Lung (tissue), 12 donors: ENCODE measurements around the gene TCF25. TPM values are rescaled to one million over a fixed set of nuclear protein-coding genes. Genes with fewer than 3 reads are reported as not detected.

Source experiments
- ATAC-seq: fragments of 200-7000 bp; cut with Tn5 transposase; one replicate; pipeline ENCODE4 v1.9.1; 2020; ENCODE audit warnings: moderate number of reproducible peaks; ENCODE audit not compliant: insufficient read depth, low FRiP score
- DNase-seq, 3 donors: peaks; one replicate each; pipeline ENCODE4 v3.0.0-alpha.2; 2013 to 2017
- H3K27ac ChIP-seq, 2 donors: one replicate each; pipeline ENCODE4 v1.5.1; 2013; ENCODE audit warnings: mild to moderate bottlenecking in 2 of 2, moderate library complexity in 2 of 2, control low read depth in 1 of 2, inconsistent platforms in 1 of 2, low read depth in 1 of 2, low read length in 1 of 2
- H3K27me3 ChIP-seq, 3 donors: one replicate each; pipeline ENCODE4 v1.5.1; 2013; ENCODE audit warnings: low read length in 2 of 3; ENCODE audit not compliant: control insufficient read depth in 3 of 3, insufficient read depth in 3 of 3
- H3K36me3 ChIP-seq, 4 donors: one replicate each; pipeline ENCODE4 v1.5.1; 2013; ENCODE audit warnings: low read length in 4 of 4, mild to moderate bottlenecking in 1 of 4, moderate library complexity in 1 of 4; ENCODE audit not compliant: control insufficient read depth in 4 of 4, insufficient read depth in 4 of 4
- H3K4me1 ChIP-seq, 5 donors: one replicate each; pipeline ENCODE4 v1.5.1; 2013; ENCODE audit warnings: low read length in 5 of 5, mild to moderate bottlenecking in 2 of 5, moderate library complexity in 1 of 5; ENCODE audit not compliant: control insufficient read depth in 5 of 5, insufficient read depth in 5 of 5
- H3K4me3 ChIP-seq: one replicate; pipeline ENCODE4 v1.5.1; 2013; ENCODE audit warnings: mild to moderate bottlenecking, control low read depth, moderate library complexity
- H3K9ac ChIP-seq, 2 donors: one replicate each; pipeline ENCODE4 v1.5.1; 2013; ENCODE audit warnings: low read length in 2 of 2, control low read depth in 1 of 2; ENCODE audit not compliant: insufficient read depth in 1 of 2
- H3K9me3 ChIP-seq, 4 donors: one replicate each; pipeline ENCODE4 v1.5.1; 2013; ENCODE audit warnings: low read length in 3 of 4, mild to moderate bottlenecking in 1 of 4, moderate library complexity in 1 of 4; ENCODE audit not compliant: control insufficient read depth in 4 of 4, insufficient read depth in 3 of 4
- WGBS, 2 donors: extraction: QIAGEN DNeasy Blood & Tissue Kit; methylation state at CpG; one replicate each; pipeline ENCODE4 v1.1.7; 2013; 5-methylcytosine and 5-hydroxymethylcytosine counted together
- polyA plus RNA-seq, 2 donors: library from polyadenylated mRNA; stranded (reverse); fragments of 200-250 nt; gene quantifications; one replicate each; pipeline ENCODE4 v1.2.1, GENCODE V29; 2013
- total RNA-seq, 2 donors: library from RNA; depleted of rRNA in 1 of 2; stranded (reverse); fragments of >200 nt in 1 of 2; gene quantifications; one replicate each; pipeline ENCODE4 v1.2.1, GENCODE V29; 2014 to 2021
- TF ChIP-seq, protein P1 (sequence below): IDR thresholded peaks from 2 replicates; pipeline ENCODE4 v1.5.1; 2012; ENCODE audit warnings: mild to moderate bottlenecking; ENCODE audit errors: control extremely low read depth, extremely low read depth
- donor health status: control.
- donor health status: control.
- donor health status: Bipolar disorder and iron deficiency.
- donor health status: healthy.
- donor health status: DM: yes; HTN: yes; CAD: no.

Gene TCF25
- total and polyA plus RNA-seq, 4 donors = 106 to 212 (median 129) TPM

DNA sequence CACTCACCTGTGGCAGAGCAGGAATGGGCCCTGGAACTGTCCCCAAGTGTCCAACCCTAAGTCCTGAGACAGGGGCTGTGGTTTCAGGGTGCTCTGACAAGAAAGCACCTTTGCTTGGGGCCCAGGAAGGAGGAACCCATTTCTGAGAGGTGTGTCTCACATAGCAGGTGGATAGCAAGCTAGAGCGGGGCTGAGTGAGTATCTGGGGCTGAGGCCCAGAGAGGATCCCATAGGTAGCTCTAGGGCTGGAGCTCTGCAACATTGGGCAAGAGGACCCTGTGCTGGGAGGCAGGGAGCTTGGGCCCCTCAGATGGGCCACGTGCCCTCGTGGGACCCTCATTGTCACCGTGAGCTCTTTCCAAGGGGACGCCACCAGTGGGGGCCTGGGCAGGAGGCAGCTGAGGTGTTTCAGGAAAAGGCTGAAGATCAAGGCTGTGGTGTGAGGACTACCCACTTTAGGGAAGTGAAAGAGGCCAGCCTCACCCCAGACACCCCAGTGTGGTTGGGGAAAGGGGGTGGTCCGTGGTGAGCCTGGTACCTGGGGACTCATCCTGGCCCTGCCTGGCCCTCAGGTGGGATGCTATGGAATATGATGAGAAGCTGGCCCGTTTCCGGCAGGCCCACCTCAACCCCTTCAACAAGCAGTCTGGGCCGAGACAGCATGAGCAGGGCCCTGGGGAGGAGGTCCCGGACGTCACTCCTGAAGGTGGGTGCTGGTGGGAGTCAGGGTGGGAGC, 80.4 kb downstream of the TCF25 start:
- Histone ChIP-seq H3K27me3 (no peaks in the 10 kb centered on the region), H3K27ac (no peak overlapping the region), H3K4me3 (no peak overlapping the region), H3K9me3 (no peaks in the 10 kb centered on the region), H3K9ac (no peak overlapping the region), H3K36me3 (peaks cover 0 to 21% (median 7%) of the 10 kb centered on the region in 4 donors), H3K4me1 (peaks cover 0 to 10% (median 0%) of the 10 kb centered on the region in 5 donors)
- TF ChIP-seq, protein P1, sequence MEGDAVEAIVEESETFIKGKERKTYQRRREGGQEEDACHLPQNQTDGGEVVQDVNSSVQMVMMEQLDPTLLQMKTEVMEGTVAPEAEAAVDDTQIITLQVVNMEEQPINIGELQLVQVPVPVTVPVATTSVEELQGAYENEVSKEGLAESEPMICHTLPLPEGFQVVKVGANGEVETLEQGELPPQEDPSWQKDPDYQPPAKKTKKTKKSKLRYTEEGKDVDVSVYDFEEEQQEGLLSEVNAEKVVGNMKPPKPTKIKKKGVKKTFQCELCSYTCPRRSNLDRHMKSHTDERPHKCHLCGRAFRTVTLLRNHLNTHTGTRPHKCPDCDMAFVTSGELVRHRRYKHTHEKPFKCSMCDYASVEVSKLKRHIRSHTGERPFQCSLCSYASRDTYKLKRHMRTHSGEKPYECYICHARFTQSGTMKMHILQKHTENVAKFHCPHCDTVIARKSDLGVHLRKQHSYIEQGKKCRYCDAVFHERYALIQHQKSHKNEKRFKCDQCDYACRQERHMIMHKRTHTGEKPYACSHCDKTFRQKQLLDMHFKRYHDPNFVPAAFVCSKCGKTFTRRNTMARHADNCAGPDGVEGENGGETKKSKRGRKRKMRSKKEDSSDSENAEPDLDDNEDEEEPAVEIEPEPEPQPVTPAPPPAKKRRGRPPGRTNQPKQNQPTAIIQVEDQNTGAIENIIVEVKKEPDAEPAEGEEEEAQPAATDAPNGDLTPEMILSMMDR = no peak
- DNase-seq (no peak), ATAC-seq (no peak)
- 85 to 89% methylated on average over 11 of the region's 11 CpGs for WGBS, 2 donors

DNA sequence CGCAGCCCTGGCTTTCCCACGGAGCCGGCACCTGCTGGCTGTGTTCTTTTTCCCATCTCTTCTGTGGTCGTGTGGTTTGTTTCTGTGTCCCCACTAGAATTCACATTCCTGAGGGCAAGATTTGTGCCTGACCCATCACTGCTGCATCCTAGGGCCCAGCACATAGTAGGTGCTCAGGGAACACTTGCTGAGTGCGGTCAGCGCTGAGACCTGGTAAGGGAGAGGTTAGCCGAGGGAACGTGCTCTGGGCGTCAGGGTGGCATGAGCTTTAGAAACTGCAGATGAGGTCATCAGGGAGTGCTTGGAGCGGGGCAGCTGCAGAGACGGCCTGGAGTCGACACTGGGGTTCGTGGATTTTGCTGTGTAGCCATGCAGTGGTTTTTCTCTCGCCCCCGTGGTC, 81.1 kb downstream of the TCF25 start:
- no peak overlapping the region for H3K4me3 ChIP-seq
- TF ChIP-seq, protein P1 = no peak
- H3K27ac ChIP-seq = no peak overlapping the region
- no peak overlapping the region for H3K9ac ChIP-seq
- WGBS, 2 donors = 95 to 96% methylated on average over 15 of the region's 15 CpGs
- H3K4me1 ChIP-seq = peaks cover 0 to 7% (median 0%) of the 10 kb centered on the region in 5 donors
- peaks cover 0 to 25% (median 10%) of the 10 kb centered on the region in 4 donors for H3K36me3 ChIP-seq
- DNase-seq = no peak
- H3K27me3 ChIP-seq = no peaks in the 10 kb centered on the region
- no peak for ATAC-seq
- H3K9me3 ChIP-seq = no peaks in the 10 kb centered on the region

DNA sequence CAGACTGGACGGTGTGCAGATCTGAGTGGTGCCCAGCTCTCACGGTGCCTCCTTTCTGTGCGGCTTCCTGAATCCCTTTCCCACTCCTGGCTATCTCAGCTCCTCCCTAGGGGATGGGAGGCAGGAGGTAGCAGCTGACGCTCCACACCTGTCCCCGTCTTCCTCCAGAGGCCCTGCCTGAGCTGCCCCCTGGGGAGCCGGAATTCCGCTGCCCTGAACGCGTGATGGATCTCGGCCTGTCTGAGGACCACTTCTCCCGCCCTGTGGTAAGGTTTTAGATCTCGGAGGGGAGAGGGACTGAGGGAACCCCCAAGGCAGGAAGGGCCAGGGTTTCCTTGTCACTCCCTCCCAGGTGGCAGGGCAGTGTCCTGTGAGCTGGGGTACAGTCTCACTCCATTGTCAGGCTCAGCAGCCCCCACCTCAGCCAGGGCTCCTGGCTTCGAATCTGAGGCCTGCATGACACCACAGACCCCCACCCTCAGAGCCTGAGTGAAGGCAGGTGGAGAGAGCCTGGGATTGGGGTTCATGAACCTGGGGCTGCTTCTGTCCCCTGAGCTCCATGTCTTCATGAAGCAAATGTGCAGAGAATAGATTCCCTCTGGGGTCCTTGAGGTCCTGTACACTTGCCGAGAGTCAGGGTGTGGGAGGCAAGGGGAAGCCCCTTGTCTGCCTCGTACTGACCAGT, 81.8 kb downstream of the TCF25 start:
- ATAC-seq = no peak
- Histone ChIP-seq H3K27me3 (no peaks in the 10 kb centered on the region), H3K4me3 (no peak overlapping the region), H3K9ac (no peak overlapping the region), H3K27ac (no peak overlapping the region), H3K4me1 (peaks cover 0 to 2% (median 0%) of the 10 kb centered on the region in 5 donors), H3K36me3 (peaks cover 0 to 30% (median 10%) of the 10 kb centered on the region in 4 donors), H3K9me3 (no peaks in the 10 kb centered on the region)
- TF ChIP-seq, protein P1 = no peak
- no peak for DNase-seq
- WGBS, 2 donors = 95 to 96% methylated on average over 15 of the region's 15 CpGs
